Fibroblast of pulmonary artery (primary cell): ENCODE results near the gene HECA.

Experiments used
- DNase-seq: peaks from one replicate; pipeline ENCODE4 v3.0.0-alpha.2; 2010; ENCODE audit warnings: low read depth
- H3K4me3 ChIP-seq: replicated peaks from 2 replicates; pipeline ENCODE4 v1.5.1; 2011; ENCODE audit warnings: low read depth, mild to moderate bottlenecking, control low read depth, low read length, moderate library complexity
- CTCF ChIP-seq: IDR thresholded peaks from 2 replicates; pipeline ENCODE4 v1.5.1; 2011; ENCODE audit warnings: mild to moderate bottlenecking, control low read depth, low read length, inconsistent platforms; ENCODE audit errors: missing control alignments

The HECA gene

GRCh38 chr6:139126255-139126654 lies 8.6 kb upstream of the HECA start:
- DNase-seq = peak; percentile 87

GRCh38 chr6:139126931-139127330 lies 7.9 kb upstream of the HECA start:
- H3K4me3 ChIP-seq = no peak overlapping the region
- DNase-seq = no peak
- TF ChIP-seq CTCF = no peak

More at GRCh38 chr6:139126255-139126654, 8.6 kb upstream of the HECA start:
- no peak overlapping the region for H3K4me3 ChIP-seq
- TF ChIP-seq CTCF = no peak

- TF ChIP-seq CTCF = no peak
- no peak overlapping the region for H3K4me3 ChIP-seq
- peak; percentile 50 for DNase-seq
These were observed 5.6 kb upstream of the HECA start for GRCh38 chr6:139129284-139129683.

GRCh38 chr6:139131736-139132280 lies 3.1 kb upstream of the HECA start:
- no peak overlapping the region for H3K4me3 ChIP-seq
- DNase-seq = no peak

GRCh38 chr6:139133262-139134063 lies 1.4 kb upstream of the HECA start:
- DNase-seq = no peak
- no peak overlapping the region for H3K4me3 ChIP-seq
- TF ChIP-seq CTCF = no peak

More at GRCh38 chr6:139131736-139132280, 3.1 kb upstream of the HECA start:
- TF ChIP-seq CTCF = no peak

GRCh38 chr6:139134064-139134395 lies 850 bp upstream of the HECA start:
- no peak for DNase-seq
- no peak overlapping the region for H3K4me3 ChIP-seq
- TF ChIP-seq CTCF = no peak
